ENCODE results near the gene MTMR10.

The MTMR10 gene

GRCh38 chr15:30921781-30922479 lies 69.5 kb downstream of the MTMR10 start:
- no peak for DNase-seq (ENCODE audit: low read depth in 2 of 2)

GRCh38 chr15:30921106-30921505 lies 70.3 kb downstream of the MTMR10 start:
- DNase-seq (ENCODE audit: low read depth in 2 of 2), result no peak

- DNase-seq (ENCODE audit: low read depth in 2 of 2), result no peak
These were observed 71.4 kb downstream of the MTMR10 start for GRCh38 chr15:30919877-30920550.

- DNase-seq (ENCODE audit: low read depth in 2 of 2), result no peak
These were observed 73.1 kb downstream of the MTMR10 start for GRCh38 chr15:30918366-30918765.

GRCh38 chr15:30917675-30918074 lies 73.8 kb downstream of the MTMR10 start:
- DNase-seq (ENCODE audit: low read depth in 2 of 2), result no peak

- DNase-seq (ENCODE audit: low read depth in 2 of 2), result no peak
These were observed 74.4 kb downstream of the MTMR10 start for GRCh38 chr15:30917013-30917412.

- DNase-seq (ENCODE audit: low read depth in 2 of 2), result no peak
These were observed 77.7 kb downstream of the MTMR10 start for GRCh38 chr15:30913761-30914160.

GRCh38 chr15:30906366-30906765 lies 85.1 kb downstream of the MTMR10 start:
- no peak for DNase-seq (ENCODE audit: low read depth in 2 of 2)

- no peak for DNase-seq (ENCODE audit: low read depth in 2 of 2)
These were observed 85.6 kb downstream of the MTMR10 start for GRCh38 chr15:30905821-30906220.

GRCh38 chr15:30904812-30905211 lies 86.6 kb downstream of the MTMR10 start:
- no peak for DNase-seq (ENCODE audit: low read depth in 2 of 2)

GRCh38 chr15:30903497-30904187 lies 87.8 kb downstream of the MTMR10 start, which contains the start of gene FAN1:
Gene FAN1, plus strand, starts transcription at chr15:30903915. Its CDS starts 749 bp downstream, at chr15:30904664.
- peak; percentile 63 to 67 for DNase-seq (ENCODE audit: low read depth in 2 of 2)

- no peak for DNase-seq (ENCODE audit: low read depth in 2 of 2)
These were observed 89.5 kb downstream of the MTMR10 start for GRCh38 chr15:30901889-30902288.

- DNase-seq (ENCODE audit: low read depth in 2 of 2), result no peak
These were observed 95.2 kb downstream of the MTMR10 start for GRCh38 chr15:30896211-30896606.

- no peak for DNase-seq (ENCODE audit: low read depth in 2 of 2)
These were observed 95.8 kb downstream of the MTMR10 start for GRCh38 chr15:30895461-30896210.

GRCh38 chr15:30889196-30889595 lies 102.2 kb downstream of the MTMR10 start:
- no peak for DNase-seq (ENCODE audit: low read depth in 2 of 2)

Measured in fibroblast of skin of left quadriceps (primary cell).